Effector memory CD4-positive, alpha-beta T cell (primary cell): Measurements from ENCODE around the gene DKKL1.

Experiments
- DNase-seq, 3 donors: peaks; one replicate each; pipeline ENCODE4 v3.0.0-alpha.2; 2020
- H3K27ac ChIP-seq: 2 replicates; pipeline ENCODE4 v1.7.0; 2013; ENCODE audit warnings: mild to moderate bottlenecking, low read length, moderate library complexity; ENCODE audit not compliant: insufficient read depth, poor library complexity, severe bottlenecking
- H3K27me3 ChIP-seq: replicated peaks from 2 replicates; pipeline ENCODE4 v1.7.0; 2013; ENCODE audit warnings: mild to moderate bottlenecking, low read length; ENCODE audit not compliant: insufficient read depth, control insufficient read depth, poor library complexity, severe bottlenecking
- H3K36me3 ChIP-seq: 2 replicates; pipeline ENCODE4 v1.7.0; 2013; ENCODE audit warnings: mild to moderate bottlenecking, low read length, moderate library complexity; ENCODE audit not compliant: control insufficient read depth, insufficient read depth
- H3K4me1 ChIP-seq: 2 replicates; pipeline ENCODE4 v1.7.0; 2013; ENCODE audit warnings: low read length, mild to moderate bottlenecking; ENCODE audit not compliant: control insufficient read depth, insufficient read depth, poor library complexity, severe bottlenecking
- H3K4me3 ChIP-seq: 2 replicates; pipeline ENCODE4 v1.7.0; 2013; ENCODE audit warnings: low read length, low read depth, mild to moderate bottlenecking; ENCODE audit not compliant: insufficient read depth, poor library complexity, severe bottlenecking
- H3K9me3 ChIP-seq: 2 replicates; pipeline ENCODE4 v1.7.0; 2013; ENCODE audit warnings: mild to moderate bottlenecking, low read length, moderate library complexity; ENCODE audit not compliant: control insufficient read depth

The DKKL1 gene

DNA sequence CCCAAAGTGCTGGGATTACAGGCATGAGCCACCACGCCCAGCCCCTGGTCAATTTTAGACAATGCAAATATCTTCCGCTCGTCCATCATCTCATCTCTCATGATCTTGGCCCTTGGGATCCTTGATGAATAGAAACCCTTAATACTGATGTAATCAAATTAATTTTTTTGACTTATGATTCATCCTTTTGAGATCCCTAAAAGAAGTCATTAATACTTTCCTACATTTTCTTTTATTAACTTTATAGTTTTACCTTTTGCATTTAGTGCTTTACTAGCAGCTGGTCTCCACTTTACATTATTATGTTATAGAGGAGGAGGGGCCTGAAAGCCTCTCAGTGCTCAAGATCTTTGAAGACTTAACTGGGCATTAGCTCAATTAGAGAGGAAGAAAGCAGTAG is 16.7 kb downstream of the DKKL1 start:
- no peaks in the 10 kb centered on the region for H3K27me3 ChIP-seq
- no peak for DNase-seq
- H3K4me3 ChIP-seq: no peak overlapping the region
- H3K36me3 ChIP-seq: no peaks in the 10 kb centered on the region
- H3K9me3 ChIP-seq: no peaks in the 10 kb centered on the region
- H3K27ac ChIP-seq: no peak overlapping the region
- H3K4me1 ChIP-seq: no peaks in the 10 kb centered on the region

DNA sequence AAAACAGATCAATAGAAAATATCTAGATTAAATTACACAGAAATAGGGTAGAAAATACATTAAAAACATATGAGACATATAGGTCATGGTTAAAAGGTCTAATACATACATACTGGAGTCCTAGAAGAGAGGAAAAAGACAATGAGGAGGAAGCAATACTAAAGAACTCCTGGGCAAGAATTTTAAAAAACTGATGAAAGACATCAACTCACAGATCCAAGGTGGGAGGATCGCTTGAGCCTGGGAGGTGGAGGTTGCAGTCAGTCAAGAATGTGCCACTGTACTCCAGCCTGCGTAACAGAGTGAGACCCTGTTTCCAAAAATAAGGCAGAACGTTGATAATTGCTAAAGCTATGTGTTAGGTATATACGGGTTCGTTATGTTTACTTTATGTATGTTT is 19.0 kb downstream of the DKKL1 start:
- Histone ChIP-seq H3K4me3 (no peak overlapping the region), H3K27me3 (no peaks in the 10 kb centered on the region), H3K27ac (no peak overlapping the region), H3K4me1 (no peaks in the 10 kb centered on the region), H3K36me3 (no peaks in the 10 kb centered on the region), H3K9me3 (no peaks in the 10 kb centered on the region)
- DNase-seq: no peak

DNA sequence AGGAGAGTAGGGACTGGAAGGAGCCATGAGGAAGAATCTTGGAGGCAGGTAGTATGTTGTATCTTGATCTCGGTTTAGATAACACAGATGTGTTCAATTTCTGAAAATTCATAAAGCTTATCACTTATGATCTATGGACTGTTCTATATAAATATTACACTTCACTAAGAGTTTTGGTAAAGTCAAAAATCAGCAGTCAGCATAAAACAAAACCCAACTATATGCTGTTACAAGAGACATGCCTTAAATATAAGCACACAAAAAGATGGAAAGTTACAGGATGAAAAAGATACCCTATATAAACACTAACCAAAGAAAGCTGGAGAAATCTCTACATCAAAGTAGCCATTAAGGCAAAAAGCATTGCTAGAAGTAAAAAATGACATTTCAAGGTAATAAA is 19.9 kb downstream of the DKKL1 start:
- no peaks in the 10 kb centered on the region for H3K4me1 ChIP-seq
- H3K27ac ChIP-seq: no peak overlapping the region
- H3K9me3 ChIP-seq: no peaks in the 10 kb centered on the region
- H3K4me3 ChIP-seq: no peak overlapping the region
- DNase-seq: no peak
- H3K36me3 ChIP-seq: no peaks in the 10 kb centered on the region
- H3K27me3 ChIP-seq: no peaks in the 10 kb centered on the region

DNA sequence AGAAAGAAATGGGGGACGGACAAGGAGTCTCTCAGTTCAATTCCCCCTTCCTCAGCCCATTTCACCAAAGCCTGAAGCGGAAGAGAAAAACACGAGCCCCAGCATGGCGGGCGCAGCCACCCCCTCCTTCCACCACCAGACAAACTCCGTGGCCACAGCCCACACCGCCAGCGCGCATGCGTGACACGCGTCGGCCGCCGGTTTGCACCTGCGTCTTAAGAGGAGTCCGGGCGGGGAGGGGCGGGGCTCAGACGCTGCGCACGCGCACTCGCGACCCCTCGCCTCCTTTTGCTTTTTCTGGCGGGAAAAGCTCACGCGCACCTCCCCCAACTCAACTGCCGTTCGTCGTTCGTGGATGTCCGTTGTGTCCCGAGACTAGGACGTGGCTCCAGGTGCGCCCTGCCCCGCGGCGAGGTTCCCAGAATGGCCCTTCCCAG is 24.3 kb downstream of the DKKL1 start, which contains the start of gene KASH5:
TSS of gene KASH5 (plus strand) at position 314 of the 437 bp plus-strand sequence. CDS start 2,635 bp downstream, outside the sequence.
- Histone ChIP-seq H3K27ac (no peak within 1 kb of the TSS), H3K4me3 (no peak within 1 kb of the TSS), H3K27me3 (no peaks in the 10 kb centered on the region), H3K4me1 (peaks cover 7% of the 10 kb centered on the region), H3K36me3 (no peaks in the 10 kb centered on the region), H3K9me3 (no peaks in the 10 kb centered on the region)
- peak; percentile 61 to 85 (median 82) for DNase-seq

DNA sequence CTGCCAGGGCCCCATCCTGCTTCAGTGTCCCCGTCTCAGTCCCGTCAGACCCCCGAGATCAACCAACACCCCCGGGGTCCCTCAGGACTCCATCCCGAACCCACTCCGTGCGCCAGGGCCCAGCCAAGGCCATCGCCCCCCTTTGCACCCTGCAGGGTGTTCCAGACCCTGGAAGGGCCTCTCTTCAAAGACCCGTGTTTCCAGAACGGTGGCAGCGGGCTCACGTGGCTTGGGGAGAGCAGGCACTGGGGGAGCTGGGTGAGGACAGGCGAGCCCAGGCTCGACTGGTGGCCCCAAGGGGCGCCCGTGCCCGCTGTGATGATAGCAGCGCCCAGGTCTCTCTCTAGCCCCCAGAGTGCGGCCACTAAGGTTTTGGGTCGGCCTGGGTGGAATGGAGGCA is 25.7 kb downstream of the DKKL1 start:
- H3K4me3 ChIP-seq: no peak overlapping the region
- no peaks in the 10 kb centered on the region for H3K36me3 ChIP-seq
- DNase-seq: no peak
- no peaks in the 10 kb centered on the region for H3K9me3 ChIP-seq
- H3K27ac ChIP-seq: no peak overlapping the region
- H3K27me3 ChIP-seq: no peaks in the 10 kb centered on the region
- peaks cover 7% of the 10 kb centered on the region for H3K4me1 ChIP-seq

DNA sequence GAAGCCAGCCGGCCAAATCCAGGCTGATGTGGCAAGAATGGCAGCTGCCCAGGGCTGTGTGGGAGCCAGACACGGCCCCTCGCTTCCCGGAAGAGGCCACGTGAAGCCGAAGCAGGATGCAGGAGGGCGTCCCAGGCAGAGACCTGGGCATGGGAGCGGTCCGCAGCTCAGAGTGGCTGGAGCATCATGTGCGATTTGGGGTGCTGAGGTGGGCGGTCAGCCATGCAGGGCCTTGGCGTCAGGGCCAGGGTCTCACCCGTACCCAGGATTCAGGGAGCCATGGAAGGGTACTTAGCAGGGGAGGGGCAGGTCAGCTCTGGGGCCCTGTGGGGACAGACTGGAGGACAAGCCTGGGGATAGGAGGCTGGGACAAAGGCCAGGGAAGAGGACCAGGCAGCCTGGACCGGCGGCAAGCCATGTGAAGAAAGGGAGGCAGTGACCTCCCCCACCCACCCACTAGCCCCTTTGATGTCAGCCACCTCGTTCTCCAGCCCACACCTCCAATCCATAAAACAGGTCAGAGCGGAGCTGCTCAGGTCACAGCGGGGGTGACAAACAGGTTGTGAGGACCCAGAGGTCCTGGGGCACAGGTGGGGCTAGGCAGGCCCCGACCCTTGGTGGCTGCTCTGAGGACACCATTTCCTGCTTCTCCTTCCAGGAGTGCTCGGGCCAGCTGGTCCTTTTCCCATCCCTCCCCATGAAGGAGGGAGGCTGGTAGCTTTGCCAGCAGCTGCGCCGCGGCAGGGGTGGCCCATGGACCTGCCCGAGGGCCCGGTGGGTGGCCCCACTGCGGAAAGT is 26.7 kb downstream of the DKKL1 start:
- no peaks in the 10 kb centered on the region for H3K36me3 ChIP-seq
- H3K4me1 ChIP-seq: peaks cover 7% of the 10 kb centered on the region
- no peak overlapping the region for H3K4me3 ChIP-seq
- DNase-seq: no peak
- no peaks in the 10 kb centered on the region for H3K9me3 ChIP-seq
- no peaks in the 10 kb centered on the region for H3K27me3 ChIP-seq
- no peak overlapping the region for H3K27ac ChIP-seq

DNA sequence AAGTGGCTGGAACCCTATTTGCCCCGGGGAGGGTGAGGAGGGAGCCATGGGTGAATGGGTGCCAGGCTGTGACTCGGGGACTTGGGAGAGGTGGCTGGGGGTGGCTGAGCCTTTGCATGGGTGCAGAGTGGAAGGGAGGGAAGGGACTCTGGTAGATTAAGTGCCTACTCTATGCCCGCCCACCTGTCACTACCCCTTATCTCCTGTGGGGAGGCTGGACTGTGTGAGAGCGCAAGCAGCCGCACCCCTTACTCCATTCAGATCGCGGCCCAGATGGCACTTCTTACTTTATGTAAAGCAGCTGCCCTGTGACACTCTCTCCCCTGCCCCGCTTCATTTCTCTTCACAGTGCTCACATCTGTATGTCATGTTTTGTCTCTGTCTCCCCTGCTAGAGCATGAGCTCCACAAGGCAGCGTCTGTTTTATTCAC is 27.3 kb downstream of the DKKL1 start:
- Histone ChIP-seq H3K27ac (no peak overlapping the region), H3K27me3 (no peaks in the 10 kb centered on the region), H3K36me3 (no peaks in the 10 kb centered on the region), H3K4me3 (no peak overlapping the region), H3K9me3 (no peaks in the 10 kb centered on the region), H3K4me1 (peaks cover 7% of the 10 kb centered on the region)
- DNase-seq: no peak

DNA sequence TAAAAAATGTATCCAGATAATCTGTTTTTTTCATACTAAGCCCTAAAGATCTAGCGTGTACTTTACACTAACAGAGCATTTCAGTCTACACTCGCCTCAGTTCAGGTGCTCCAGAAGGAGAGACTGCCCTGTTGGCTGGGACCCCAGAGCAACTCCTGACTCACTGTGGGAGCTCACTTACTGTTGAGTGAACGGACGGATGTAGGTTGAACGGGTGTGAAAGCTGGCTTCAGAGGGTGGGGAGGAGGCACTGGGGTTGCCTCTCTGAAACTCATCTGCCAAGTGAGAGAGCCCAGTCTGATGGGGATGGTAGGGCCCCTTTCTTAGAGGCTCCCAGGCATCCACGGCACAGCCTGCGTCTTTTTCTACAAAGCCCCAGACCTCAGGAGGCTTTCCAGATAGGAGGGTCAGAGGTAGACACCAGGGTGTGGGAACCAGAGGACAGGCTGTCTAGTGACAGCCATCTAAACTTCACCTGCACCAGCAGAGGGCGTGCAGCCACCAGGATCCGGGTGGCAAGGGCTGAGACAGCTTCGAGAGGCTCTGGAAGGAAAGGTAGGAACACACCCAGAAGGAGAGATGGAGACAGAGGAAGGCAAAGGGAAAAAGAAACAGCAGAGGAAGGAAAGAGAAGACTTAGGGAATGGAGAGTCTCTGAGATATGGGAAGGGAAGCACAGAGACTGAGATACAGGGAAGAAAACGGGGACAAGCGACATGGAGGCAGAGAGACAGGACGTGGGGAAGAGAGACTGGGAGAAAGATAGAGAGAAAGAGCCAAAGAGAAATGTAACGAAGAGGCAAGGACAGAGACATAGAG is 28.1 kb downstream of the DKKL1 start:
- no peak overlapping the region for H3K4me3 ChIP-seq
- no peaks in the 10 kb centered on the region for H3K27me3 ChIP-seq
- H3K27ac ChIP-seq: no peak overlapping the region
- peak; percentile 62 to 68 (median 63) for DNase-seq
- H3K9me3 ChIP-seq: no peaks in the 10 kb centered on the region
- peaks cover 7% of the 10 kb centered on the region for H3K4me1 ChIP-seq
- no peaks in the 10 kb centered on the region for H3K36me3 ChIP-seq

DNA sequence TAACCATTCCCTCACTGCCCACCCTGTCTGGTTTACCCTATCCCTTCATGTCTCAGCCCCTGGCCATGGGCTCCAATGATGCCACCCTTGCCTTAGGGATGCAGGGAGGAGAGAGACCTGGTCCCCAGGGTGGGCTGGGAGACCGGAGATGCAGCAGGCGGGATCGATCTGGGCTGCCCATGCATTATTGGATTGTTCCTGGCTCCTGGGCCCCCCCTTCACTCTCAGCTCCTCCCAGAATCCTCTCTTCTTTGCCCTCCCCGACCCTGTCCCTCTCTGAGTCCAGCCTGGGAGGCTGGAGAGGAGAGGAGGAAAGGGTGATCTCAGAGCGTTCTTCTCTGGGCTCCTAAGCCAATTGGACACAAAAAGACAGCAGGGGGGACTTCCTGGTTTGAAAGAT is 30.2 kb downstream of the DKKL1 start:
- Histone ChIP-seq H3K4me3 (no peak overlapping the region), H3K4me1 (peaks cover 16% of the 10 kb centered on the region), H3K27me3 (no peaks in the 10 kb centered on the region), H3K9me3 (no peaks in the 10 kb centered on the region), H3K27ac (no peak overlapping the region), H3K36me3 (no peaks in the 10 kb centered on the region)
- no peak for DNase-seq
